MM.1S (cell line): ENCODE measurements around the gene SOD3.
A peak's percentile ranks its signal among the peaks of the same experiment; 100 is the strongest.

Experiments used
- DNase-seq: peaks from one replicate; pipeline ENCODE4 v3.0.0-alpha.2; 2015
- H2AFZ ChIP-seq: fragments of 300-600 bp; sonication (generic); 2 replicates; pipeline ENCODE4 v1.6.0; 2016; ENCODE audit warnings: antibody characterized with exemption, low read length
- H3F3A ChIP-seq: fragments of 300-600 bp; sonication (generic); 2 replicates; pipeline ENCODE4 v1.6.1; 2016; ENCODE audit warnings: mild to moderate bottlenecking, antibody characterized with exemption, low read length, moderate library complexity, mixed read lengths; ENCODE audit not compliant: insufficient read depth
- H3K27ac ChIP-seq: fragments of 300-600 bp; sonication (generic); 2 replicates; pipeline ENCODE4 v1.5.1; 2016; ENCODE audit warnings: mild to moderate bottlenecking, low read length
- H3K27me3 ChIP-seq: fragments of 300-600 bp; sonication (generic); replicated peaks from 2 replicates; pipeline ENCODE4 v1.6.0; 2016; ENCODE audit warnings: low read length; ENCODE audit not compliant: insufficient read depth
- H3K36me3 ChIP-seq: fragments of 300-600 bp; sonication (generic); replicated peaks from 2 replicates; pipeline ENCODE4 v1.6.1; 2016; ENCODE audit warnings: mild to moderate bottlenecking, low read length, mixed read lengths; ENCODE audit not compliant: insufficient read depth
- H3K4me1 ChIP-seq: fragments of 300-600 bp; sonication (generic); 2 replicates; pipeline ENCODE4 v1.6.1; 2016; ENCODE audit warnings: low read length, mixed read lengths
- H3K4me2 ChIP-seq: fragments of 300-600 bp; sonication (generic); 2 replicates; pipeline ENCODE4 v1.6.0; 2016; ENCODE audit warnings: low read depth, low read length
- H3K4me3 ChIP-seq: fragments of 300-600 bp; sonication (generic); 2 replicates; pipeline ENCODE4 v1.5.1; 2016; ENCODE audit warnings: low read length, mixed read lengths
- H3K79me2 ChIP-seq: fragments of 300-600 bp; sonication (generic); 2 replicates; pipeline ENCODE4 v1.6.1; 2016; ENCODE audit warnings: mixed run types, low read length, mixed read lengths
- H3K9ac ChIP-seq: fragments of 300-600 bp; sonication (generic); 2 replicates; pipeline ENCODE4 v1.6.1; 2016; ENCODE audit warnings: low read length, mixed read lengths
- H3K9me2 ChIP-seq: fragments of 300-600 bp; sonication (generic); replicated peaks from 2 replicates; pipeline ENCODE4 v1.6.1; 2016; ENCODE audit warnings: mild to moderate bottlenecking, low read length, mixed read lengths; ENCODE audit not compliant: insufficient read depth
- H3K9me3 ChIP-seq: fragments of 300-600 bp; sonication (generic); replicated peaks from 2 replicates; pipeline ENCODE4 v1.6.1; 2016; ENCODE audit warnings: mild to moderate bottlenecking, low read length, mixed read lengths; ENCODE audit not compliant: insufficient read depth
- H4K20me1 ChIP-seq: fragments of 300-600 bp; sonication (generic); 2 replicates; pipeline ENCODE4 v1.6.1; 2016; ENCODE audit warnings: mild to moderate bottlenecking, low read length, moderate library complexity, mixed read lengths; ENCODE audit not compliant: insufficient read depth
- EZH2 ChIP-seq: fragments of 300-600 bp; sonication (generic); optimal IDR thresholded peaks from 2 replicates; pipeline ENCODE3; 2017; ENCODE audit warnings: low read depth, mild to moderate bottlenecking, antibody characterized with exemption, low read length, mixed read lengths
- EZH2phosphoT487 ChIP-seq: fragments of 300-600 bp; sonication (generic); IDR thresholded peaks from 2 replicates; pipeline ENCODE4 v1.6.1; 2018; ENCODE audit warnings: antibody characterized with exemption, low read length
- TF ChIP-seq, protein P1 (sequence below): fragments of 300-600 bp; sonication (generic); IDR thresholded peaks from 2 replicates; pipeline ENCODE4 v1.5.1; 2016; ENCODE audit warnings: antibody characterized with exemption, low read length, mixed read lengths

The SOD3 gene

DNA sequence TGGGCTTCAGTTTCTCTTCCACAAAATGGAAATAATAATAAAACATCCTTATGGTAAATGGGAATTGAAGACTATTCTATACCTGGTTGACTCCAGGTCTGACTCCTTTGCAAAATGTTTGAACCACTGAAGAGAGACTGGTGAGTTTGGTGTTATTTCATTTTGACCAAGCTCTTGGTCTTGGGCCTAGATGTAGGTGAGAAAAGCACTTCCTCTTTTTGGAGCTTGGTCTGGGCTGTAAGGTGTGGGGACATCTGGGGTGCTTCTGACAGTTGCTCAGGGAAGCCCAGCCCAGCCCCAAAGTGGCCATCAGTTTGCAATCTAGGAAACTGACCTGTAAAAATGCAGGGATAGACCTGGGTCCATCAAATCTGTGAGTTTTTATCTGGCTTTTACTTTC lies 26.8 kb upstream of the SOD3 start:
- no peaks in the 10 kb centered on the region for H3K79me2 ChIP-seq
- no peak overlapping the region for H3K27ac ChIP-seq
- H3K4me3 ChIP-seq: no peak overlapping the region
- H3K9me3 ChIP-seq: no peaks in the 10 kb centered on the region
- no peak overlapping the region for H3K4me2 ChIP-seq
- no peaks in the 10 kb centered on the region for H3K9me2 ChIP-seq
- no peaks in the 10 kb centered on the region for H3K27me3 ChIP-seq
- DNase-seq: peak; percentile 14
- no peaks in the 10 kb centered on the region for H3F3A ChIP-seq
- peaks cover 9% of the 10 kb centered on the region for H3K4me1 ChIP-seq
- H3K36me3 ChIP-seq: no peaks in the 10 kb centered on the region
- no peak overlapping the region for H2AFZ ChIP-seq
- H4K20me1 ChIP-seq: no peaks in the 10 kb centered on the region
- no peak for TF ChIP-seq EZH2
- H3K9ac ChIP-seq: no peak overlapping the region

DNA sequence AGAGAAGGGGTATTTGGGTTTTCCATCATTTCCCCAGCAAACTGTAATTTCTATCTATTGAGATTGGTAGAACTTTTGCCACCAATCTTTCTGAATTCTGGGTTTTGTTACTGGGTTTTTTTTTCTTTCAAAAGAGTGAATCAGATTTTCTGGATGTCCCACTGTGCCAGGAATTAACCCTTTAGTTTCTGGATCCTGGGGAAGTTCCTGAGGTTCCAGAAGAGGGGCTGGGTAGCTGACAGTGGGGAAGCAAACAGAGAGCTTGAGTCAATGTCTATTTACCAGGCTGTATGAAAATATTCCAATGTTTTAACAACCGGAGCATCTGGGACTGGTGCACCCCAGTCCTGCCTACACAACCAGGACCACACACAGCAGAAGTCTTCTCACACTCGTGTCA lies 25.8 kb upstream of the SOD3 start:
- no peak overlapping the region for H3K27ac ChIP-seq
- H3K4me2 ChIP-seq: no peak overlapping the region
- no peaks in the 10 kb centered on the region for H3K27me3 ChIP-seq
- H3K4me1 ChIP-seq: peaks cover 9% of the 10 kb centered on the region
- no peak overlapping the region for H2AFZ ChIP-seq
- no peaks in the 10 kb centered on the region for H3K79me2 ChIP-seq
- H3K9me2 ChIP-seq: no peaks in the 10 kb centered on the region
- no peak for DNase-seq
- H3K36me3 ChIP-seq: no peaks in the 10 kb centered on the region
- H3K4me3 ChIP-seq: no peak overlapping the region
- no peaks in the 10 kb centered on the region for H3K9me3 ChIP-seq
- TF ChIP-seq, protein P1, sequence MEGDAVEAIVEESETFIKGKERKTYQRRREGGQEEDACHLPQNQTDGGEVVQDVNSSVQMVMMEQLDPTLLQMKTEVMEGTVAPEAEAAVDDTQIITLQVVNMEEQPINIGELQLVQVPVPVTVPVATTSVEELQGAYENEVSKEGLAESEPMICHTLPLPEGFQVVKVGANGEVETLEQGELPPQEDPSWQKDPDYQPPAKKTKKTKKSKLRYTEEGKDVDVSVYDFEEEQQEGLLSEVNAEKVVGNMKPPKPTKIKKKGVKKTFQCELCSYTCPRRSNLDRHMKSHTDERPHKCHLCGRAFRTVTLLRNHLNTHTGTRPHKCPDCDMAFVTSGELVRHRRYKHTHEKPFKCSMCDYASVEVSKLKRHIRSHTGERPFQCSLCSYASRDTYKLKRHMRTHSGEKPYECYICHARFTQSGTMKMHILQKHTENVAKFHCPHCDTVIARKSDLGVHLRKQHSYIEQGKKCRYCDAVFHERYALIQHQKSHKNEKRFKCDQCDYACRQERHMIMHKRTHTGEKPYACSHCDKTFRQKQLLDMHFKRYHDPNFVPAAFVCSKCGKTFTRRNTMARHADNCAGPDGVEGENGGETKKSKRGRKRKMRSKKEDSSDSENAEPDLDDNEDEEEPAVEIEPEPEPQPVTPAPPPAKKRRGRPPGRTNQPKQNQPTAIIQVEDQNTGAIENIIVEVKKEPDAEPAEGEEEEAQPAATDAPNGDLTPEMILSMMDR: no peak
- TF ChIP-seq EZH2phosphoT487 (no peak), EZH2 (no peak)
- H4K20me1 ChIP-seq: no peaks in the 10 kb centered on the region
- no peak overlapping the region for H3K9ac ChIP-seq
- H3F3A ChIP-seq: no peaks in the 10 kb centered on the region

DNA sequence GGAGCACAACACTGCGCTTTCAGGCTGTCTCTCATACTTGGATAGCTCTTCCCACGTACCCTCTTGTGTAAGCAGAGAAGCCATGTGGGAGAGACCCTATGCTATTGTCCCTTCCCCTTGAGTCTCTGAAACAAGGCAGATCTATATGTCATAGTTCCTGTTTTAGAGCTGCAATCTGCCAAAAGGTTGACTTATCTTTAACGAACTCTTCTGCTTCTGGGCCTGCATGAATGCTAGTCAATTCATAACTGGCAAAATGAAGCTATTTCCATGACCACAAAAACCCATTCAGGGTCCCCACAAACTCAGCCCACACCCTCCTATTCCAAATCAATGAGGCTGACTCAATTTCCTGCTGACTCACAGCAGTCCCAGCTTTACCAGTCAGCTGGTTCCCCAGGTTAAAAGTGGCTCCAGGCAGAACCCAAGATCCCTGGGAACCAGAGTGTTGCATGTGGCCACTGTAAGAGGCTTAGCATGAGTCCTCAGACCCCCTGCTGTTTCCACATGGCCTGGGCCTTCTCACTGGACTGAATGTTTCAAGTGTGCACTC lies 25.3 kb upstream of the SOD3 start:
- Histone ChIP-seq H3K4me3 (no peak overlapping the region), H3K4me2 (no peak overlapping the region), H3K79me2 (no peaks in the 10 kb centered on the region), H2AFZ (no peak overlapping the region), H4K20me1 (no peaks in the 10 kb centered on the region), H3K9me3 (no peaks in the 10 kb centered on the region), H3K9me2 (no peaks in the 10 kb centered on the region), H3K9ac (no peak overlapping the region), H3K4me1 (peaks cover 8% of the 10 kb centered on the region), H3K27ac (no peak overlapping the region), H3K27me3 (no peaks in the 10 kb centered on the region), H3K36me3 (no peaks in the 10 kb centered on the region), H3F3A (no peaks in the 10 kb centered on the region)
- DNase-seq: no peak
- no peak for TF ChIP-seq EZH2
- TF ChIP-seq, protein P1: no peak

- Histone ChIP-seq H3K9ac (no peak overlapping the region), H3K79me2 (no peaks in the 10 kb centered on the region), H3K36me3 (no peaks in the 10 kb centered on the region), H3K9me3 (no peaks in the 10 kb centered on the region), H3K9me2 (no peaks in the 10 kb centered on the region), H3F3A (no peaks in the 10 kb centered on the region), H3K27me3 (no peaks in the 10 kb centered on the region), H3K4me1 (peaks cover 3% of the 10 kb centered on the region), H3K4me2 (no peak overlapping the region), H4K20me1 (no peaks in the 10 kb centered on the region), H3K27ac (no peak overlapping the region), H2AFZ (no peak overlapping the region), H3K4me3 (no peak overlapping the region)
- TF ChIP-seq EZH2phosphoT487 (no peak), EZH2 (no peak)
- TF ChIP-seq, protein P1: no peak
- no peak for DNase-seq
Observed at GRCh38 chr4:24770667-24771066, 24.7 kb upstream of the SOD3 start.
